ENCODE data around the gene KIF3B.
A peak's percentile ranks its signal among the peaks of the same experiment; 100 is the strongest.
"Not testable (repeated sequence)": the region's sequence is repeated elsewhere in the genome, so short reads cannot be mapped to it uniquely, and the experiment has no call there.

The KIF3B gene

DNA sequence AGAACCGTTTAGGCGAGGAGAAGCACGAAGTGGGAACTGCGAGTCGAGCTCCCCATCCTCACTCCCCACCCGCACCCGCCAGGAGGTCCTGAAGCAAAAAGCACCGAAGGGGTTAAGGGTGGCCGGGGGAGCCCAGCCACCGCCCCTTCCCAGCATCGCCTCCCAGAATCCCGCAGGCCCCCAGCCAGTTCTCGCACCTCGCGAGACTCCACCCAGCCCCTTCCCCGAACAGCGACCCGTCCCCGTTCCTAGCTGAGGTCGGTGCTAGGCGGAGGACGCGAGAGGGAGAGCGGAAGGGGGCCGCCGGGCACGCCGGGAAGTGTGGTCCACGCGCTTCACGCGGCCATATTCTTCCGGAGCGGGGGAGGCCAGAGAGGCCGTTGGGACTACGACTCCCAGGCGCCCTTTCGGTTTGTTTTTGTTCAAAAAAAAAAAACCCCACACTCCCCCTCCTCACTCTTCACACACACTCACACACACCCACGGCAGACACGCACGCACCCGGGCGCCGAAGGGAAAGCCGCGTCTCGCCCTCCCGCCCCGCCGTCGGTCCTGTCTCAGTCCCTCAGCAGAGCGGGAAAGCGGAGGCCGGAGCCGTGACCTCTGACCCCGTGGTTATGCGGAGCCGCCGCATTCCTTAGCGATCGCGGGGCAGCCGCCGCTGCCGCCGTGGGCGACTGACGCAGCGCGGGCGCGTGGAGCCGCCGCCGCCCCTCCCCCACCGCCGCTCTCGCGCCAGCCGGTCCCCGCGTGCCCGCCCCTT is 80.6 kb downstream of the KIF3B start, which contains the start of gene ASXL1:
Gene ASXL1 (plus strand): TSS at position 463 of the 763 bp plus-strand sequence. CDS start 445 bp downstream, outside the sequence.
- peak; percentile 97 for DNase-seq

DNA sequence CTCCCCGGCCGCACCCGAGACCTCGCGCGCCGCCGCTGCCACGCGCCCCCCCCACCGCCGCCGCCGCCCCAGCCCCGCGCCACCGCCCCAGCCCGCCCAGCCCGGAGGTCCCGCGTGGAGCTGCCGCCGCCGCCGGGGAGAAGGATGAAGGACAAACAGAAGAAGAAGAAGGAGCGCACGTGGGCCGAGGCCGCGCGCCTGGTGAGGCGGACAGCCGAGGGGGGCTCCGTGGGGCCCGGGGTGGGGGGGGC is 81.1 kb downstream of the KIF3B start:
- DNase-seq: no peak

DNA sequence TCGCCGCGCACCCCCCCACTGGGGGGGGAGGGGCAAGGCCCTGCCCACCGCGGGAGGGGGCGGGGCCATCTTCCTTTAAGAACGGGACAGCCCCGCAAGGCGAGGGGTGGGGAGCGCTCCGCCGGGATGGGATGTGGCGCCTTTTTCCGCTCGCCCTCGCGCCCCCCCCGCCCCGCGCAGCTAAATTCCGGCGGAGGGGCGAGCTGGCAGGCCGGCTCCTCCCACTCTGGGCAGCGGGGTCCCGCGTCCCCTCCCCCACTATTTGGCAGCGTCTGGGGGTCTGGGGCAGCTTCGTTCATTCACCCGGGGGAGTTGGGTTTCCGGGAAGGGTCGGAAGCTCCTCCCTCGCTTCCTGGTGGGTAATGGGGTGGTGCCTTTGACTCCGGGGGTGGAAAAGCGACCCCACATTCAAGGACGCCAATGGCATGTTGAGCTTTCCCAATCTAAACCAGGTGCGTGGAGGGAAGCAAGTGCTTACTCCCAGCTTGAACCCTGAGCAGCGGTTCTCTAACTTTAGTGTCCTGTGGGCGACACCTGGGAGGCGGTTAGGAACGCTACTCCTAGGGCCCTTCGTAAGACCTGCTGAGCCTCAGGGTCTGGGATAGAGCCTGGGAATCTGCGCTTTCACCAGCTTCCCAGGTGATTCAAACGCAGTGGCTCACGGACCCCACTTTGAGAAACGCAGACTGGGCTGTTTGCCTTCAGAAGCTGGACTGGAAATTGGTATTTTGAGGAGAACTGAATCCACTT is 81.6 kb downstream of the KIF3B start:
- DNase-seq: peak; percentile 88

DNA sequence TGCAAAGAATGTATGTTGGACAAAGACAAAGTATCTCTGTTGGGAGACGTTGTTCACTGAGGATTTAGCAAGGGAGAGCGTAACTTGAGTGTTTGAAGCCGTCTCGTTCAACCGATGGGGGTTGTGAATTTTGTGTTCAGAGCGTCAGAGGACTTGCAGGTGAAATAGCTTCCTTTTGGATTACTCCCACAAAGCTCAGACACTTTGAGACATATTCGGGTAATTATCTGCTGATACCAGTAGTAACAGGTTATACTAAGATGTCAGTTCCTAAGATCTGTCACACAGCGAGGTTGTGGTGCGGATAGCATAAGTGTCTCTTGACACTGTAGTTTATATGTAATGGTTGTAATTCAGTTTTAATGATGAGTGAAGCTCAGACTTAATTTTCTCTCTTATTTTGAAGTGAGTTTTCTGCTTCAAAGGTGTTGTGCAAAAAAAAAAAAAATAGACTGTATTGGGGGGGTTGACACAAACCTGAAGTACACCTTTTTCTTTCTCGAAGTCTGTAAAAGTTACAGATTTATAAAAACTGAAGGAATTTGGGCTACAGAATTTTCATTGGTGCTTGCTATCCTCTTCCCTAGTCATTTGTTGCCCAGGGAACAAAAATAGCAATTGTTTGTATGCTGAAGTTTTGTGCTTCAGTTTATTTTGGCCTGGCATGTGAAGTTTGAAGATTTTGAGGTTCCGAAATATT is 82.3 kb downstream of the KIF3B start:
- DNase-seq: no peak

DNA sequence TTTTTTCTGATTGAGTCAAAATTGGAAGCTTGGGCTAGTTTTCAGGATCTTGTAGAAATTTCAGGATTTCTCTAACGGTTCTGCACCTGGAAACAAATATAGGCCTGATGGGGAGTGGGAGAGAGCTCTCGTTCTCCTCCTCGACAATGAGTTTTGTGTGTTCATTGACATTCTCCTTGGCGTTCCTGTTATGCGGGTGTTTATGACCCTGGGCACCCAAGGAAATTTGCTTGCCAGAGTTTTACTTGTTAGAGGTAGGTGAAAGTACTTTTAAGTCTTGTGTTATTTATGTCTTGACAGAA is 82.8 kb downstream of the KIF3B start:
- DNase-seq: no peak

DNA sequence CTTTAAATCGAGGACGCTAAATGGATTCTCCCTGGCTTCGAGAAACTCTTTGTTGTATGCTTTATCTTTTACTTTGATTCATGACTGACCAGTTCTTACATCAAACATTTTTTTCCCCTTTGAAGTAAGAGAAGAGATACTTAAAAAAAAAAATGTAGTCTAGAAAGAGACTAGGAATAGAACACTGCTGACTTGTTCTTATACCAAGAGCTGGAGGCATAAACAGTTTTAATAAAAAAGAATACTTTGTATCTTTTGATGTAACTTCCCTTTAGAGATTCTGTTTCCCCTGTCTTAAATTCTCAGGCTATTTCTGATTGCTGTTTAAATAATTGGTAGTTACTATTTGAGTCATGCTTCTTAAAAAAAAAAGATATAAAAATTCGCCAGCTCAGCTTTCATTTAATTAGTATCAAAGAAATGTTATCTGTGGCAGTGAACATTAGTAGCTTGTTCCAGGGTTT is 85.5 kb downstream of the KIF3B start:
- no peak for DNase-seq

DNA sequence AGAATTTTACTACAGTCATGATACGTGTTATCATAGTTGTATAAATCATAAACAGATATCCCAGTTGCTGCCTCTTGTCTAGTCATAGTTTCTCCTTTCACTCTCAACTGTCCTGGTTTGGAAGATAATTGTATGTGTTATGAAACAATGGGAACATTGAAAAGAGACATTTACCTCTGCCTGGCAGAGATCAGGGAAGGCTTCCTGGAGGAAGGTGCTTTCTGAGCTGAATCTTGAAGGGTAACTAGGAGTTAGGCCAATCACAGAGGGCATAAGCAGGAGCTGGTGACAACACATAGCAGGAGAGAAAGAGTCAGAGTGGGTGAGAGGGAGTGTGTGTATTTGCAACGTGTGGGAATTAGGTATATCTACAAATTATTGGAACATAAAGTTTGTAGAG is 86.0 kb downstream of the KIF3B start:
- no peak for DNase-seq

DNA sequence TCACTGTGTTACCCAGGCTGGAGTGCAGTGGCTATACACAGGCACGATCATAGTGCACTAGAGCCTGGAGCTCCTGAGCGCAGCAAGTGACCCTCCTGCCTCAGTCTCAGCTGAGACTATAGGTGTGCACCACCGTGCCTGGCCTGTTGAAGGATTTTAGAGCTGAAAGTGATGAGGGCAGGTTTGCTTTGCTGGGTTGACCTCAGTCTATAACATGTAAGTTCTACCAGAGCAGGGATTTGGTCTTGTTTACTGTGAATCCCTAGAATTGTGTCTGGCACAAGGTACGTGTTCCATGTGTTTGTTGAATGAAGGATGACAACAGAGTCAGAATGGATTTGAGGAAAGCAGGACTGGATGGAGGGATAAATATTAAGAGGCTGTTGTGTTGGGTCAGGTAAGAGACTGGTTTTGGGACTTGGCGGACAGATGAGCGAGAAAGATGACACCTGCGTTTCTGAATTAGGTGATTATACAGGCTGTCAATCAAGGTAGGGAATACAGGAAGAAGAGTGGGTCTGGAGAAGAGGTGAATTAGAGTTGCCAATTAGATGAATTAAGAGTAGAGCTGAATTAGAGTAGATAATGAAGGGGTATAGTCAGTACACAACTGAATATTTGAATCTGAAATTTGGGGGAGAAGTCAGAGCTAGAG is 87.2 kb downstream of the KIF3B start:
- no peak for DNase-seq

DNA sequence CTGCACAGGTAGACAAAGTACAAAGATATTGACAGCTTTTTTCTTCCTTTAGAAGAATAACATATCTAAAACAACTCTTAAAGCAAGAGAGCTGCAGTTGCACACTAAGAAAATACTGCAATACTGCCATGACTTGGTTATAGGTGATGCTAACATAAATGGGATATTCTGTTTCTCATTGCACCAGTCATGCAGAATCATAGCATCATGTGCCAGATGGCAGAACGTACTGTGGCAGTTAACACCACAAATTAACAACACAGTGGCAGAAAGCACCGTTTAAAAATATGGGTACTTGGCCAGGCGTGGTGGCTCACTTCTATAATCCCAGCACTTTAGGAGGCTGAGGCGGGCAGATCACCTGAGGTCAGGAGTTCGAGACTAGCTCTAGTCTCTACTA is 88.1 kb downstream of the KIF3B start:
- DNase-seq: no peak

DNA sequence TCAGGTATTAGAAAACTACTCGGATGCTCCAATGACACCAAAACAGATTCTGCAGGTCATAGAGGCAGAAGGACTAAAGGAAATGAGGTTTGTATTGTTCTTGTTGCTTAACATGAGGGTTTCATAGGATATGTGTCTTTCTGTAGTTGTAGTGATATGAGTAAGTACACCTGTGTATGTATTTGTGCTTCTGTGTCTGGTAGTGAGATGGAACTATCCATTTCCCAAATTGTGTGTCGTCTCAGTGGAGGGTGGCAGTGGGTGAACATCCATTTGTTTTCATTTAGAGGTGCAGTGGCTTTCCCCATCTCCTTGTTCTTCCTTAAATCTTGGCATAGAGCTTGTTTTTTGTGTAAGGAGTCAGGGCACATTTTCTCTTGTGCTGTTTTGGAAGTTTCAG is 88.9 kb downstream of the KIF3B start:
- no peak for DNase-seq

DNA sequence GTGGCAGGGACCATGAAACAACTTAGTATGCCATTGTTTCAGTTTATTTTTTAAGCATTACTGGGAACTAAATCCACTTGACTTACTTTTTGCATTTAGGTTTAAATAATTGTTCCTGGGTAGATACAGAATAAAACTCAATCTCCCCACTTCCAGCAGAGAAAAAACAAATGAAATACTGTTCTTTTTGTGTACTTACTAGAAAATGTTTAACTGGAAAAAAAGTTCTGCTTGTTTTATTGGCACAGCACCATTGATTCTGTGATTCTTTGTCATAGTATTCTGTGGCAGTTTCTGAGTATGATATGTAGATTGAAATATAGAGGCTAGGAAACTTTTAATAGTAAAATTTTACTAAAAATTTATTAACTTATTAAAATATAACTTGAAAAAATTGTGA is 90.9 kb downstream of the KIF3B start:
- DNase-seq: no peak

DNA sequence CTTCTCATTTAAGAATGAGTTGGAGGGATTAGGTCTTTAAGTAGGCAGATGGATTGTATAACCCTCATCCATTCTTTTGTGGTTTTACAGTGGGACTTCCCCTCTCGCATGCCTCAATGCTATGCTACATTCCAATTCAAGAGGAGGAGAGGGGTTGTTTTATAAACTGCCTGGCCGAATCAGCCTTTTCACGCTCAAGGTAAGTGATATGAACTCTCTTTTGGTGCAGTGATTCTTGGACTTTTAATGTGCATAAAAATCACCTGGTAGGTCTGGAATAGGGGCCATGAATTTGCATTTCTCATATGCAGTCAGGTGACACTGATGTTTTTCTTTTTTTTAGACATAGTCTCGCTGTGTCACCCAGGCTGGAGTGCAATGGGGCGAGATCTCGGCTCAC is 91.5 kb downstream of the KIF3B start:
- no peak for DNase-seq

DNA sequence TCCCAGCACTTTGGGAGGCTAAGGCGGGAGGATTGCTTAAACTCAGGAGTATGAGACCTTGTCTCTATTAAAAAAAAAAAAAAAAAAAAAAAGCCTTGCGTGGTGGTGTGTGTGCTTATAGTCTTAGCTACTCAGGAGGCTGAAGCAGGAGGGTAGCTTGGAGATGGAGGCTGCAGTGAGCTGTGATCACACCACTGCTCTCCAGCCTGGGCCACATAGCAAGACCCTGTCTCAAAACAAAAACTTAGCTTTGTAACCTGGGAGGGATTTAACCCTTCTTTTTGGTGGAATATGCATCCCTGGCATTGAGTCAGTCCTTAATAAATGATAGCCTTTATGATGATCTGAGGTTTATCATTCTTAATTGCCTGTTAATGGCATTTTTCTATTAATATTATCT is 93.4 kb downstream of the KIF3B start:
- no peak for DNase-seq

DNA sequence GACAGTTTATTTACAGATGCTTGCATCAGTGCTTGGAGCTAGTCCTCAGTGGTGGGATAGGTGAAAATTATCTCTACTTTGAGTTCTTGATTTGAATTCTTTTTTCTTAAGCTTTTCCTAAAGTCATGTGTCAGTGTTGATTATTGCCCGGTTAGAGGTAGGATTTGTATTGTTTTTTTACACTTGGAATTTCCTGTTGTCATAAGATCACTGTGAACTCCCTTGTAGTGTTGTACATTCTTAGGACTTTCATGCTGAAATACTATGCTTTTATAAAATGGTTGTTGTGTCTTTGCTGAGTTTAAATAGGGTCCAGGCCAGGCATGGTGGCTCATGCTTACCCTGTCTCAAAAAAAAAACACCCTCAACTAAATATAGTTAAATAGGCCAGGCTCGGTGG is 101.0 kb downstream of the KIF3B start:
- no peak for DNase-seq

DNA sequence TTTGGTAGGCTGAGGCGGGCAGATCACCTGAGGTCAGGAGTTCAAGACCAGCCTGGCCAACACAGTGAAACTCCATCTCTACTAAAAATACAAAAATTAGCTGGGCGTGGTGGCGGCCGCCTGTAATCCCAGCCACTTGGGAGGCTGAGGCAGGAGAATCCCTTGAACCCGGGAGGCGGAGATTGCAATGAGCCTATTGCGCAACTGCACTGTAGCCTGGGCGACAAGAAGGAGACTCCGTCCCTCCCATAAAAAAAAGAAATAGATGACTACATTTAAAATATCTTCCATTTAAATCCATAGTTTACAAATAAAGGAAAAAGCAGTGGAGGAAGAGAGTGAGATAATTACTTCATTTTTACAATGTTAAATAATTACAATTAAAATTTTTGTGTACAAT is 102.6 kb downstream of the KIF3B start:
- not testable (repeated sequence) for DNase-seq

DNA sequence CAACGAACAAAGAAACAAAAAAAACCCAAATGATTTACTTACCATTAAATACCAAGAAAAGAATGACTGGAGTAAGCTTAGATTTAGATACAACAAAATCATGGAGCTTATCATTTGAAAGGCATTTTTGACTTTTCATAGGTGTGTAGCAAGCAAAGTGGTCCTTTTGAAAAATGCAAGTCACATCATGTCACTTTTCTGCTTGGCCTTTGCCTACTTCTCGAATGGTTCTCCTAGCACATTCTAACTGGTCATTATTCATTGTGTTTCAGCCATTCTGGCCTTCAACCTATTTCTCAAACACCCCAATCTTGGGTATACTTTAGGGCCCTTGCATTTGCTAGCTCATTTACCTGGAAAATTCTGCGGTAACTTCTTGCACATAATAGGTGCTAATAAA is 103.3 kb downstream of the KIF3B start:
- DNase-seq: no peak

DNA sequence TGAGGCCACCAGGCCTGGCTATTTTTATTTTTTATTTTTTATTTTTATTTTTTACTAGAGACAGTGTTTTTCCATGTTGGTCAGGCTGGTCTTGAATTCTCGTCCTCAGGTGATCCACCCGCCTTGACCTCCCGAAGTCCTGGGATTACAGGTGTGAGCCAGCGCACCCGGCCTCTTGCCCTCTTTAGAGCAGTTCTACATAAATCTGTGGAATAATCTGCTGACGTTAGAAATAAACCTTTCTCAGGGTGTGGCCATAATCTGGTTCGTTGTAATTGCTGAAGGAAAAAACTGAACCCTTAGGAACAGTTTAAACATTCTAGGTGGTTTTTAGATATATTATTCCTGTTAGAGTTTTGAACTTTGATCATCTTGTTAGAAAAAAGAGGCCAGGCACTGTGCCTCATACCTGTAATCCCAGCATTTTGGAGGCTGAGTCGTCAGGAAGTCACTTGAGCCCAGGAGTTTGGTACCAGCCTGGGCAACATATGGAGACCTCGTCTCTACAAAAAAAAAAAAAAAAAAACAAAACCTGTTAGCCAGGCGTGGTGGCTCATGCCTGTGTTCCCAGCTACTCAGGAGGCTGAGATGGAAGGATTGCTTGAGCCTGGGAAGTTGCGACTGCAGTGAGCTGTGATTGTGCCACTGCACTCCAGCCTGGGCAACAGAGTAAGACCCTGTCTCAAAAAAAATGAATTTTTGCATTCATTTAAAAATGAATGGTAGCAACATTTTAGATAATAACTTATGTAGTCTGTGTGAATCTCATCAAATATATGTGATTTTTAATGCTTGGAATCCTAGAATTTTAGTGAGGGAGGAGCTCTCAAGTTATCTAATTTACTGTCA is 104.9 kb downstream of the KIF3B start:
- DNase-seq: no peak

DNA sequence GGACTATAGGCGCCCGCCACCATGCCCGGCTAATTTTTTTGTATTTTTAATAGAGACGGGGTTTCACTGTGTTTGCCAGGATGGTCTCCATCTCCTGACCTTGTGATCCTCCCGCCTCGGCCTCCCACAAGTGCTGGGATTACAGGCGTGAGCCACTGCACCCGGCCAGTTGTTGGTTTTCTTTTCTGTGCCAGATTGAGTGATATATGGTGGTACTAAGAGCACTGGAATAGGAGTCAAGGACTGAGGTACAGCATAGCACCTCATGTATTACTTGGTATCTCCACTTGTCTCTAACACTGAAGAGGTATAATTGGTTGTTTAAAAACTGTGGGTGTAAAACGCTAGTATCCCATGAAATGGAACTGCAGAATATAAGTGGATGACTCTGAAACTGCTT is 106.0 kb downstream of the KIF3B start:
- DNase-seq: not testable (repeated sequence)
